Thoracic aorta (tissue), 2 donors: ENCODE data around the gene SFT2D2. TPM values are rescaled to one million over a fixed set of nuclear protein-coding genes. Genes with fewer than 3 reads are reported as not detected.

Source experiments
- ATAC-seq: fragments of 150-250 bp; one replicate; pipeline ENCODE4 v1.8.0; 2017; ENCODE audit warnings: low read depth; ENCODE audit not compliant: insufficient number of reproducible peaks, low FRiP score
- DNase-seq: peaks from one replicate; pipeline ENCODE4 v3.0.0-alpha.2; 2020; ENCODE audit warnings: low spot score
- H3K27ac ChIP-seq, 2 donors: fragments of 200-600 bp; sonication (generic); 1 replicate in 1 of 2; 2 replicates in 1 of 2; pipeline ENCODE4 v1.5.1; 2016; ENCODE audit warnings: mild to moderate bottlenecking in 2 of 2, moderate library complexity in 2 of 2
- H3K27me3 ChIP-seq: fragments of 200-600 bp; sonication (generic); replicated peaks from 2 replicates; pipeline ENCODE4 v1.6.0; 2016; ENCODE audit warnings: mild to moderate bottlenecking; ENCODE audit not compliant: insufficient read depth
- H3K36me3 ChIP-seq: fragments of 200-600 bp; sonication (generic); one replicate; pipeline ENCODE4 v1.5.1; 2016
- H3K4me1 ChIP-seq, 2 donors: fragments of 200-600 bp; sonication (generic); 1 replicate in 1 of 2; 2 replicates in 1 of 2; pipeline versions ENCODE4 v1.5.1 to v1.6.0; 2016; ENCODE audit warnings: low read depth in 2 of 2, mild to moderate bottlenecking in 1 of 2; ENCODE audit not compliant: control insufficient read depth in 1 of 2
- H3K4me3 ChIP-seq: fragments of 200-600 bp; sonication (generic); 2 replicates; pipeline ENCODE4 v1.5.1; 2016; ENCODE audit warnings: mild to moderate bottlenecking
- H3K9me3 ChIP-seq: fragments of 200-600 bp; sonication (generic); 2 replicates; pipeline ENCODE4 v1.5.1; 2016
- CTCF ChIP-seq: fragments of 200-600 bp; sonication (generic); IDR thresholded peaks from one replicate; pipeline ENCODE4 v1.5.1; 2019; ENCODE audit warnings: antibody characterized with exemption
- total RNA-seq, 2 donors: library from RNA; depleted of rRNA; stranded (reverse); fragments of >200 nt; gene quantifications; one replicate each; pipeline versions ENCODE4 v1.1.0 to v1.2.3, GENCODE V29; 2016

Gene SFT2D2
- total RNA-seq, 2 donors from 2014 or later: 65.4 to 124 TPM

- ATAC-seq: no peak
- Histone ChIP-seq H3K36me3 (no peaks in the 10 kb centered on the region), H3K27me3 (no peaks in the 10 kb centered on the region), H3K9me3 (no peaks in the 10 kb centered on the region), H3K4me1 (peaks cover 0 to 8% of the 10 kb centered on the region in 2 donors), H3K4me3 (no peak overlapping the region), H3K27ac (no peak overlapping the region)
- no peak for TF ChIP-seq CTCF
- DNase-seq: no peak
Observed at GRCh38 chr1:168301664-168302320, 76.0 kb downstream of the SFT2D2 start.

Other genes starting within 250 kb of the SFT2D2 start
- gene GPR161, start 89.1 kb upstream of the SFT2D2 start, total RNA-seq: 10 to 100 TPM; 10.3 to 11.6 TPM
- gene TIPRL, start 47.0 kb upstream of the SFT2D2 start, total RNA-seq: 10 to 100 TPM; 18.5 to 22.9 TPM
- gene TBX19, start 54.9 kb downstream of the SFT2D2 start, total RNA-seq: 1 to 10 TPM; 8.4 to 9.9 TPM